H1 (cell line): ENCODE results near the gene SFXN2. TPM values are rescaled to one million over a fixed set of nuclear protein-coding genes. Genes with fewer than 3 reads are reported as not detected.
"Not testable (repeated sequence)": the region's sequence is repeated elsewhere in the genome, so short reads cannot be mapped to it uniquely, and the experiment has no call there.

Experiments
- CTCF ChIA-PET: fragments of 300-600 bp; sonication (Branson Sonifier 250); formaldehyde crosslinking; loops from one replicate; lab custom pipeline; 2021; ENCODE audit not compliant: partially characterized antibody; lab: Charles Lee
- POLR2A ChIA-PET: fragments of 300-600 bp; sonication (Branson Sonifier 250); formaldehyde crosslinking; loops from one replicate; lab custom pipeline; 2021; ENCODE audit warnings: inconsistent platforms; ENCODE audit not compliant: partially characterized antibody; lab: Charles Lee
- DNase-seq, 2 experiments: peaks; one replicate each; pipeline versions ENCODE4 v3.0.0 to v3.0.0-alpha.2; 2010 to 2022; ENCODE audit warnings: low spot score in 2 of 2, low read depth in 1 of 2, mixed read lengths in 1 of 2
- FAIRE-seq: peaks from 2 replicates; lab custom pipeline; 2011; peaks lifted over from hg19 to GRCh38; lab: Jason Lieb, UNC
- H2AFZ ChIP-seq: 2 replicates; pipeline ENCODE4 v1.8.1; 2012; ENCODE audit warnings: low read length, inconsistent platforms
- H2AK5ac ChIP-seq: 2 replicates; pipeline ENCODE4 v1.6.1; 2013; ENCODE audit warnings: low read depth, low read length
- H2BK120ac ChIP-seq: replicated peaks from 2 replicates; pipeline ENCODE3; 2013; ENCODE audit warnings: low read depth, low read length, inconsistent platforms
- H2BK12ac ChIP-seq: 2 replicates; pipeline ENCODE4 v1.6.1; 2013; ENCODE audit warnings: low read depth, low read length
- H2BK15ac ChIP-seq: 2 replicates; pipeline ENCODE4 v1.6.1; 2013; ENCODE audit warnings: low read length
- H2BK20ac ChIP-seq: 2 replicates; pipeline ENCODE4 v1.6.1; 2013; ENCODE audit warnings: low read length
- H2BK5ac ChIP-seq: 2 replicates; pipeline ENCODE4 v1.6.1; 2013; ENCODE audit warnings: low read depth, low read length
- H3K14ac ChIP-seq: 2 replicates; pipeline ENCODE4 v1.6.1; 2013; ENCODE audit warnings: inconsistent platforms; ENCODE audit not compliant: insufficient read length
- H3K18ac ChIP-seq: 2 replicates; pipeline ENCODE4 v1.6.1; 2013; ENCODE audit warnings: low read length; ENCODE audit errors: extremely low read depth
- H3K23ac ChIP-seq: 2 replicates; pipeline ENCODE4 v1.6.1; 2013; ENCODE audit warnings: inconsistent platforms; ENCODE audit not compliant: insufficient read length
- H3K23me2 ChIP-seq: 2 replicates; pipeline ENCODE4 v1.6.1; 2013; ENCODE audit warnings: low read depth, low read length
- H3K27ac ChIP-seq: 2 replicates; pipeline ENCODE4 v1.6.1; 2011; ENCODE audit warnings: low read depth, low read length, inconsistent platforms
- H3K27me3 ChIP-seq, 4 experiments: replicated peaks in 1 of 4; 1 replicate in 1 of 4; 2 replicates in 3 of 4; pipeline versions ENCODE4 v1.6.1 to v1.8.1; 2011 to 2013; ENCODE audit warnings: low read length in 3 of 4, mild to moderate bottlenecking in 3 of 4, inconsistent platforms in 2 of 4, mixed read lengths in 2 of 4, moderate library complexity in 1 of 4; ENCODE audit not compliant: control insufficient read depth in 3 of 4, insufficient read depth in 3 of 4; ENCODE audit errors: extremely low read depth in 1 of 4
- H3K36me3 ChIP-seq, 4 experiments: 2 replicates each; pipeline versions ENCODE4 v1.6.1 to v1.8.1; 2011 to 2013; ENCODE audit warnings: mild to moderate bottlenecking in 4 of 4, low read length in 3 of 4, moderate library complexity in 2 of 4, control low read depth in 1 of 4, inconsistent platforms in 1 of 4; ENCODE audit not compliant: insufficient read depth in 4 of 4, control insufficient read depth in 2 of 4
- H3K4ac ChIP-seq: replicated peaks from 2 replicates; pipeline ENCODE3; 2013; ENCODE audit warnings: low read length, low read depth, mixed read lengths, inconsistent platforms; ENCODE audit not compliant: insufficient read length
- H3K4me1 ChIP-seq, 4 experiments: replicated peaks in 1 of 4; 1 replicate in 1 of 4; 2 replicates in 3 of 4; pipeline versions ENCODE4 v1.6.1 to v1.8.1; 2011 to 2013; ENCODE audit warnings: low read length in 3 of 4, inconsistent platforms in 2 of 4, mixed read lengths in 1 of 4; ENCODE audit not compliant: insufficient read depth in 4 of 4, control insufficient read depth in 3 of 4
- H3K4me2 ChIP-seq, 2 experiments: 2 replicates each; pipeline versions ENCODE4 v1.6.1 to v1.8.1; 2011 to 2013; ENCODE audit warnings: low read depth in 2 of 2, low read length in 2 of 2, control low read depth in 1 of 2, inconsistent platforms in 1 of 2, mild to moderate bottlenecking in 1 of 2; ENCODE audit not compliant: insufficient read depth in 1 of 2
- H3K4me3 ChIP-seq, 4 experiments: fragments of 200-600, 300-600 bp in 1 of 4; sonication (generic), shearing (Covaris generic), sonication (Bioruptor Twin) in 1 of 4; 2 replicates each; pipeline versions ENCODE4 v1.5.1 to v1.8.1; 2011 to 2016; ENCODE audit warnings: low read length in 4 of 4, low read depth in 3 of 4, control low read depth in 2 of 4, inconsistent platforms in 2 of 4, mild to moderate bottlenecking in 2 of 4, mixed read lengths in 1 of 4, moderate library complexity in 1 of 4; ENCODE audit not compliant: insufficient read depth in 2 of 4; ENCODE audit errors: extremely low read depth in 1 of 4
- H3K56ac ChIP-seq: replicated peaks from 2 replicates; pipeline ENCODE3; 2013; ENCODE audit warnings: low read depth, mild to moderate bottlenecking, mixed read lengths, low read length, inconsistent platforms; ENCODE audit not compliant: insufficient read length
- H3K79me1 ChIP-seq: 2 replicates; pipeline ENCODE4 v1.6.1; 2013; ENCODE audit warnings: low read depth, low read length, control low read depth
- H3K79me2 ChIP-seq, 2 experiments: 2 replicates each; pipeline versions ENCODE4 v1.6.1 to v1.8.1; 2012 to 2013; ENCODE audit warnings: low read length in 2 of 2, mild to moderate bottlenecking in 2 of 2, inconsistent platforms in 1 of 2; ENCODE audit not compliant: insufficient read depth in 2 of 2, control insufficient read depth in 1 of 2
- H3K9ac ChIP-seq, 4 experiments: replicated peaks in 1 of 4; 1 replicate in 1 of 4; 2 replicates in 3 of 4; pipeline versions ENCODE4 v1.6.1 to v1.8.1; 2011 to 2013; ENCODE audit warnings: low read depth in 3 of 4, low read length in 3 of 4, control low read depth in 2 of 4, mild to moderate bottlenecking in 2 of 4, moderate library complexity in 2 of 4, inconsistent platforms in 1 of 4; ENCODE audit errors: extremely low read depth in 1 of 4
- H3K9me3 ChIP-seq, 2 experiments: 2 replicates each; pipeline versions ENCODE4 v1.6.1 to v1.8.1; 2012 to 2013; ENCODE audit warnings: mild to moderate bottlenecking in 2 of 2, moderate library complexity in 2 of 2, control low read depth in 1 of 2, inconsistent platforms in 1 of 2, low read depth in 1 of 2, low read length in 1 of 2, mixed read lengths in 1 of 2; ENCODE audit not compliant: insufficient read depth in 2 of 2
- H4K20me1 ChIP-seq, 2 experiments: replicated peaks in 1 of 2; 2 replicates each; pipeline versions ENCODE3 to v1.8.1; 2011 to 2013; ENCODE audit warnings: inconsistent platforms in 2 of 2, low read length in 2 of 2, mild to moderate bottlenecking in 1 of 2; ENCODE audit not compliant: insufficient read depth in 2 of 2, control insufficient read depth in 1 of 2
- H4K5ac ChIP-seq: 2 replicates; pipeline ENCODE4 v1.6.1; 2013; ENCODE audit warnings: low read length, low read depth, mixed read lengths, inconsistent platforms; ENCODE audit not compliant: insufficient read length
- H4K8ac ChIP-seq: 2 replicates; pipeline ENCODE4 v1.8.0; 2013; ENCODE audit warnings: mild to moderate bottlenecking, moderate library complexity, low read length, inconsistent platforms; ENCODE audit not compliant: insufficient read depth; ENCODE audit errors: extremely low read depth
- H4K91ac ChIP-seq: replicated peaks from 2 replicates; pipeline ENCODE3; 2013; ENCODE audit warnings: low read length, mixed read lengths, inconsistent platforms; ENCODE audit not compliant: insufficient read length
- WGBS, 2 experiments: shearing (Covaris generic) in 1 of 2; methylation state at CpG; one replicate each; pipeline versions ENCODE4 v1.1.6 to v1.1.7; 2013 to 2015; ENCODE audit warnings: low lambda C conversion rate in 2 of 2, mixed read lengths in 2 of 2, inconsistent platforms in 1 of 2, low coverage in 1 of 2, missing lambda C conversion rate in 1 of 2; ENCODE audit not compliant: insufficient replicate concordance in 2 of 2, insufficient coverage in 1 of 2, insufficient read length in 1 of 2; ENCODE audit errors: extremely low coverage in 1 of 2, missing lambda C conversion rate in 1 of 2; 5-methylcytosine and 5-hydroxymethylcytosine counted together
- polyA plus RNA-seq, 7 experiments: library from polyadenylated mRNA; depleted of rRNA in 3 of 7; stranded (reverse) in 5 of 7; unstranded in 2 of 7; fragments of >200 nt in 5 of 7; fragments of 200-250 nt in 2 of 7; gene quantifications; 1 replicate in 5 of 7; 2 replicates in 1 of 7; 4 replicates in 1 of 7; pipeline versions ENCODE4 v1.2.1 to v1.2.3, GENCODE V29; 2011 to 2013; ENCODE audit warnings: missing spikeins in 2 of 7, mixed read lengths in 2 of 7
- total RNA-seq: library from RNA; stranded (reverse); fragmentation: NEBNext Ultra II Directional; extraction: Animal tissue kit (Norgen Biotek cat#: 25700); gene quantifications from 2 replicates; pipeline ENCODE4 v1.2.1, GENCODE V29; 2021

Gene SFXN2
- total and polyA plus RNA-seq, 2 of the 8 experiments (the other 6 are each of a cell fraction or from before 2014, with no cell fraction given) = 20.5 to 23.5 TPM

DNA sequence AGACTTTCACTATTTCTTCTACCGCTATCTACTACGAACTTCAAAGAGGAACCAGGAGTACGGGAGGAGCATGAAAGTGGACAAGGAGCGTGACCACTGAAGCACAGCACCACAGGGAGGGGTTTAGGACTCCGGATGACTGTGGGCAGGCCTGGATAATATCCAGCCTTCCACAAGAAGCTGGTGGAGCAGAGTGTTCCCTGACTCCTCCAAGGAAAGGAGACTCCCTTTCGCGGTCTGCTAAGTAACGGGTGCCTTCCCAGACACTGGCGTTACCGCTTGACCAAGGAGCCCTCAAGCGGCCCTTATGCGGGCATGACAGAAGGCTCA is 44.5 kb downstream of the SFXN2 start:
- H3K14ac ChIP-seq, H3K27ac ChIP-seq, H2BK15ac ChIP-seq, H2BK5ac ChIP-seq, H2AK5ac ChIP-seq, H2BK12ac ChIP-seq, DNase-seq, POLR2A ChIA-PET, H3K36me3 ChIP-seq, H4K91ac ChIP-seq, H2AFZ ChIP-seq, H2BK120ac ChIP-seq, H3K4me1 ChIP-seq, H4K20me1 ChIP-seq, H2BK20ac ChIP-seq, H3K27me3 ChIP-seq, H3K79me2 ChIP-seq, H3K79me1 ChIP-seq, H3K23me2 ChIP-seq, CTCF ChIA-PET, H3K9me3 ChIP-seq, H3K4me2 ChIP-seq, FAIRE-seq, H3K9ac ChIP-seq, H4K8ac ChIP-seq, H3K56ac ChIP-seq, H3K23ac ChIP-seq, H3K18ac ChIP-seq, H4K5ac ChIP-seq, H3K4me3 ChIP-seq, H3K4ac ChIP-seq: not testable (repeated sequence)
- 88% methylated on average over 5 of the region's 12 CpGs; no CpG with 5 or more reads in 1 of the 2 experiments for WGBS, 2 experiments
